ENCODE data around the gene AGPAT4.

AGPAT4 gene

DNA sequence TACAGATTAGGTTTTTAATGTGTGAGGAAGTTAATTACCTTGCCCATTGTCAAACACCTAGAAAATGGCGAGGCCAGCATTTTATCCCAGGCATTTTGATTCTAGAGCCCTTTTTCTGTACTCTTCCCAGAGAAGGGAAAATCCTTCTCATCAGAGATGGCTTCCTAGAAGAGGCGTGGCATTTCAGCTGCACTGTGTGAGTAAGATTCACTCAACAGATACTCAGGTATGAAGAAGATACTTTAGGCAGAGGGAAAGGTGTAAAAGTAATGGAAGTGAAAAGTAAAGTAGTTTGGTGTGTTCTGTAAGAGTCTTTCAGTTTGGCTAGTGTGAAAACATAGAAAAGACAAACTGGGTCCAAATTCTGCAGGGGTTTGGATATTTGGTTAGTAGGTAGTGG lies 168.5 kb downstream of the AGPAT4 start:
- no peak for DNase-seq

DNA sequence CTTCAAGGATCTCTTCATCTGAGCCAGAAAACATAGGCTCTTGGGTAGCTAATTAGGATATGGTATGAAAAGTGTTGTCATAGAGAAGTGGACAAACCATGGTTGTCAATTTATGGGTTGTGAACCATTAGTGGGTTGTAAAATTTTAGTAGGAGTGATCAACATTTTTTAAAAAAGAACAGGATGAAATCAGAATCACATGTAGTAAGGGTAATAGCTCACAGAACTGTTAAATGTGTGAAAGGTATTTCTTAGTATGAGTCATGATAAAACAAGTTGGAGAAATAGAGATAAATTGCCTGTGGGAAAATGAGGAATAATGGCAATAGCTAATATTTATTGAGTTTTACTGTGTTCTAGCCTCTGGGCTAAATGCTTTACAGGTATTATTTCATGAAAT lies 168.9 kb downstream of the AGPAT4 start:
- no peak for DNase-seq

GRCh38 chr6:161103475-161103874 lies 170.4 kb downstream of the AGPAT4 start:
- DNase-seq, result no peak

GRCh38 chr6:161101517-161101916 lies 172.3 kb downstream of the AGPAT4 start:
- no peak for DNase-seq

GRCh38 chr6:161100072-161100471 lies 173.8 kb downstream of the AGPAT4 start:
- no peak for DNase-seq

GRCh38 chr6:161095916-161096315 lies 177.9 kb downstream of the AGPAT4 start:
- DNase-seq, result no peak

- no peak for DNase-seq
Measured at GRCh38 chr6:161094955-161095354, 178.9 kb downstream of the AGPAT4 start.

DNA sequence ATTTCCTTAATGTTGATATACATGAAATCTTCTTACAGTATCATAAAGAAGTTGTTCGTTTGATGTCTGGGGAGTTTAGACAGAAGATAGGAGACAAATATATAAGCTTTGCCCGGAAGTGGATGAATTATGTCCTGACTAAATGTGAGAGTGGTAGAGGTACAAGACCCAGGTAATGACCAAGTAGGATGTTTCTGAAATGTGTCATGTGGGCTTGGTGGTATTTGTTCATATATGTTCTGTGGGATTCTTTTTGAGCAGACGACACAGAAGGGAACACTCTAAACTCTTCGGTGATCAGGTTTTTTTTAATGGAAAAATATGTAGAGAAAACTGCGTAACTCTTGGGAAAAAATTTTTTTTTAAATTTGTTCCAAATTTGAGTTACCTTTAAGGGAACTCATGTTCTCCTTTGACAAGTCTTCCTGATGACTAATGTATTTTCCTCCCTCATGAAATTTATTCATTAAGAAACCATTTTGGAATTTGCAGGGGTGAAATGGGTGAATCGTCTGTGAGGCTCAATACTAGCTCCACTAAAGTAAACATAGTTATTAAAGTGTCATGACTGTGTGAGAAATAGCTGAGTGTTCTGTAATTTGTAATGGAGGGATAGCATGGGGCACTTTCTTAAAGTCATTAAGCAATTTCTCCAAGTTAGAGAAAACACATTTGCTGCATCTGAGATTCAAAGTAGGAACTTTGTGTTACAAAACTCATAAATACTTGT lies 181.7 kb downstream of the AGPAT4 start:
- no peak for DNase-seq

- DNase-seq, result no peak
Measured at GRCh38 chr6:161091151-161091550, 182.7 kb downstream of the AGPAT4 start.

GRCh38 chr6:161088676-161089328 lies 185.1 kb downstream of the AGPAT4 start:
- DNase-seq, result no peak

- DNase-seq, result no peak
Measured at GRCh38 chr6:161085246-161085645, 188.6 kb downstream of the AGPAT4 start.

DNA sequence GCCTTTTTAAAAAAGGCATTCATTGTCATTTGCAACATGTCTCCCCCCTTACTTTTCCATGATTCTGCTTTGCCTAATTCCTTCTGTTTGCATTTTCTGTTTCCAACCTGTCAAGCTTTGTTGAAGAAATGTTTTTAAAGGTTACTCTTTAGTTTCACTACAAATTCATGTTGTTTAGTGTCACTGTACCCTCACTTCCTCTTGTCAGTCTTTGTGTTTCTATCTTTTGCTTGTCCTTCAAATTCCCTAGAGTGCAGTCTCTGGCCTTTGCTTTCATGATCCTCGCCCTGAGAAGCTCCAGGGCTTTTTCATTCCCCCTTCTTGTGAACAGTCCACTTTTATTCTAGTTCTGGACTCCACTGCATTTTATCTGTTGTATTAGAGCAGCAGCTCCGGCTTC lies 191.6 kb downstream of the AGPAT4 start:
- no peak for DNase-seq

- DNase-seq, result no peak
Measured at GRCh38 chr6:161080263-161080970, 193.4 kb downstream of the AGPAT4 start.
